ENCODE data around the gene ELFN1. TPM values are rescaled to one million over a fixed set of nuclear protein-coding genes. Genes with fewer than 3 reads are reported as not detected.

Gene ELFN1
- total RNA-seq, 2 experiments from 2014 or later, result 0.20 to 0.36 TPM

- H3K36me3 Mint-ChIP-seq (ENCODE audit: low read depth), result no peaks in the 10 kb centered on the region
- H3K27me3 Mint-ChIP-seq, result peaks cover 6% of the 10 kb centered on the region
- CTCF ChIA-PET, result no interaction called here
- H3K9me3 Mint-ChIP-seq, result peaks cover 2% of the 10 kb centered on the region
- DNase-seq, result no peak
- H3K4me1 Mint-ChIP-seq (ENCODE audit: low read depth), result no peaks in the 10 kb centered on the region
- H3K27ac Mint-ChIP-seq, result no peak overlapping the region
- intact Hi-C loops (cut with micrococcal nuclease), result no loop called here
- no peak for ATAC-seq
- POLR2A ChIA-PET, result no interaction called here
- TF ChIP-seq, protein P1, sequence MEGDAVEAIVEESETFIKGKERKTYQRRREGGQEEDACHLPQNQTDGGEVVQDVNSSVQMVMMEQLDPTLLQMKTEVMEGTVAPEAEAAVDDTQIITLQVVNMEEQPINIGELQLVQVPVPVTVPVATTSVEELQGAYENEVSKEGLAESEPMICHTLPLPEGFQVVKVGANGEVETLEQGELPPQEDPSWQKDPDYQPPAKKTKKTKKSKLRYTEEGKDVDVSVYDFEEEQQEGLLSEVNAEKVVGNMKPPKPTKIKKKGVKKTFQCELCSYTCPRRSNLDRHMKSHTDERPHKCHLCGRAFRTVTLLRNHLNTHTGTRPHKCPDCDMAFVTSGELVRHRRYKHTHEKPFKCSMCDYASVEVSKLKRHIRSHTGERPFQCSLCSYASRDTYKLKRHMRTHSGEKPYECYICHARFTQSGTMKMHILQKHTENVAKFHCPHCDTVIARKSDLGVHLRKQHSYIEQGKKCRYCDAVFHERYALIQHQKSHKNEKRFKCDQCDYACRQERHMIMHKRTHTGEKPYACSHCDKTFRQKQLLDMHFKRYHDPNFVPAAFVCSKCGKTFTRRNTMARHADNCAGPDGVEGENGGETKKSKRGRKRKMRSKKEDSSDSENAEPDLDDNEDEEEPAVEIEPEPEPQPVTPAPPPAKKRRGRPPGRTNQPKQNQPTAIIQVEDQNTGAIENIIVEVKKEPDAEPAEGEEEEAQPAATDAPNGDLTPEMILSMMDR (IDR thresholded peaks at IDR 0.05), result no peak
- no peak overlapping the region for H3K4me3 Mint-ChIP-seq
Observed at GRCh38 chr7:1677206-1678080, 7.4 kb downstream of the ELFN1 start.

- no peak for DNase-seq
- no peaks in the 10 kb centered on the region for H3K36me3 Mint-ChIP-seq (ENCODE audit: low read depth)
- ChIA-PET POLR2A (no interaction called here), CTCF (no interaction called here)
- peaks cover under 1% of the 10 kb centered on the region for H3K27me3 Mint-ChIP-seq
- no peak overlapping the region for H3K4me3 Mint-ChIP-seq
- TF ChIP-seq, protein P1 (IDR thresholded peaks at IDR 0.05), result no peak
- intact Hi-C loops (cut with micrococcal nuclease), result no loop called here
- H3K4me1 Mint-ChIP-seq (ENCODE audit: low read depth), result no peaks in the 10 kb centered on the region
- H3K9me3 Mint-ChIP-seq, result peaks cover 8% of the 10 kb centered on the region
- no peak overlapping the region for H3K27ac Mint-ChIP-seq
- no peak for ATAC-seq
Observed at GRCh38 chr7:1678081-1678543, 8.0 kb downstream of the ELFN1 start.

DNA sequence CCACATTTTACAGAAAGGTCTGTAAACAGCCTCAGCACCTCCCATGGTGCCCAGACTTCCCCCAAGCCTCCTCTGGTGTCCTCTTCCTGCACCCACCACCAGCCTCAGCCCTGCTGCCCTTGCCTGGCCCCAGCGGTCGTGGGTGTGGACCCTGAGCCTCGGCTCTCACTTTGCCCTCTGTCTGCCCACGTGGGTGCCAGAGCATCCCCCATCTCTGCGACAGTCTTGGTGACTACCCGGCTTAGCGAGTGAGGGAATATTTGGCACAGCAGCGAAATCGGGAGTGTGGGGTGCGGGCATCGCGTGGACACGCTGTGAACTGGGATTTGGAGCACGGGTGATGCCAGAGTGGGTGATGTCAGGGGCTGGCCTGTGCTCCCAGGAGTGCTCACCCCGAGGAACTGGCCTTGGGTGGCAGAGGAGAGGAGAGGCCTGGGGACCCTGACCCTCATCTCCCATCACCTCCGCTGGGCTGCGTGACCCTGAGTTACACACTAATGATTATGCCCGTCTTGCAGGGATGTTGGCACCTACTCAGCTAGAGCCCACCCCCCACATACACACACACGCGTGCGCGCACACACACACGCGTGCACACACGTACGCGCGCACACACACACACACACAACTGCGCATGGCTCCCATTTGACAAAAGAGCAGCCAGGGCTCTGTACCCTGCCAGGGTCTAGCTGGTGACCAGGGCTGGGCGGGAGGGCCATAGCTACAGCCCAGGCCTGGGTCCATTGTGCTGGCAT, 8.7 kb downstream of the ELFN1 start:
- intact Hi-C loops (cut with micrococcal nuclease), result no loop called here

DNA sequence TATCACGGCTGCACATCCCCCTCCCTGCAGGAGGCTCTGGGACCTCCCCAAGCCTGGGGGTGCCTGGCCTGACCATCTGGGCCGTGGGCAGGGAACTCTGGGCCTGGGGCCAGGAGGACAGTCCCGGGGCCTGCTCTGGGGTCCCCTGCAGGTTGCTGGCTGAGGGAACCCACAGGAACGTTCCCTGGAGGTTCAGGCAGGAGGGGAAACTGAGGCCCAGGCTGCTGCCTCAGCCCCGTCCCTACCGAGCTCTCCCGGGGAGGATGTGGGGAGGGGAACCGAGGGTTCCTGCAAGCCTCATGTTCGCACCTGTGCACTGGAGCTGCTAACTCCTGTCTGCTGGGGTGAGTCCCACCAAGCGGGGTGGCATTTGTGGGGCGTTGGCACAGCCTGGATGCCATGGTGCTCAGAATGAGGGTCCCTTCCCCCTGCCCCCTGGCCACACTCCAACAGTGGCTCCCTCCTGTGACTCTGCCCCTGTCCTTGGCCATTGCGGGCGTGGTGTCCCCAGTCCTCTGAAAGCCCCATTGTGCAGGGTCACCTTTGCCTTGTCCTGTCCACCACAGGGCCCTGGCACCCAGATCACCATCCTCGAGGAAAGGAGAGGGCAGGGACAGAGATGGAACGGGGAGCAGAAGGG, 9.4 kb downstream of the ELFN1 start:
- Mint-ChIP-seq H3K4me1 (ENCODE audit: low read depth) (no peaks in the 10 kb centered on the region), H3K27ac (no peak overlapping the region), H3K36me3 (ENCODE audit: low read depth) (no peaks in the 10 kb centered on the region), H3K4me3 (no peak overlapping the region), H3K9me3 (peaks cover 17% of the 10 kb centered on the region), H3K27me3 (peaks cover 4% of the 10 kb centered on the region)
- ATAC-seq (no peak), DNase-seq (no peak)
- intact Hi-C loops (cut with micrococcal nuclease), result no loop called here
- CTCF ChIA-PET, result no interaction called here
- POLR2A ChIA-PET, result no interaction called here
- TF ChIP-seq, protein P1 (IDR thresholded peaks at IDR 0.05), result no peak

More for the DNA sequence above, 8.7 kb downstream of the ELFN1 start:
- Mint-ChIP-seq H3K27ac (no peak overlapping the region), H3K36me3 (ENCODE audit: low read depth) (no peaks in the 10 kb centered on the region), H3K4me3 (no peak overlapping the region), H3K4me1 (ENCODE audit: low read depth) (no peaks in the 10 kb centered on the region), H3K9me3 (peaks cover 12% of the 10 kb centered on the region), H3K27me3 (no peaks in the 10 kb centered on the region)
- ATAC-seq (no peak), DNase-seq (no peak)
- TF ChIP-seq, protein P1 (IDR thresholded peaks at IDR 0.05), result no peak
- ChIA-PET CTCF (no interaction called here), POLR2A (no interaction called here)

Data from activated CD8-positive, alpha-beta T cell treated with anti-CD3 and anti-CD28 coated beads for 36 hours (primary cell).